RWPE2 (cell line): Measurements from ENCODE around the gene PIK3C2A.

Experiments used
- ATAC-seq: fragments of 200-7000 bp; cut with Tn5 transposase; 3 replicates; pipeline ENCODE4 v1.9.1; 2021; ENCODE audit warnings: low read depth
- DNase-seq: peaks from one replicate; pipeline ENCODE4 v3.0.0-alpha.2; 2020; ENCODE audit warnings: low spot score
- H3K27ac ChIP-seq: fragments of 450-650 bp; 2 replicates; pipeline ENCODE4 v1.5.1; 2017; ENCODE audit warnings: mild to moderate bottlenecking; ENCODE audit not compliant: poor library complexity, severe bottlenecking
- H3K27me3 ChIP-seq: fragments of 250-450 bp; sonication (Bioruptor Pico); 2 replicates; pipeline ENCODE4 v1.5.1; 2021; ENCODE audit warnings: mild to moderate bottlenecking, moderate library complexity; ENCODE audit not compliant: insufficient read depth, poor library complexity, severe bottlenecking
- H3K36me3 ChIP-seq: fragments of 250-450 bp; sonication (Bioruptor Pico); 2 replicates; pipeline ENCODE4 v1.5.1; 2020; ENCODE audit warnings: low read depth, mild to moderate bottlenecking, moderate library complexity
- H3K4me1 ChIP-seq: fragments of 250-450 bp; sonication (Bioruptor Pico); 2 replicates; pipeline ENCODE4 v1.5.1; 2021; ENCODE audit warnings: mild to moderate bottlenecking, moderate library complexity; ENCODE audit not compliant: insufficient read depth, poor library complexity, severe bottlenecking
- H3K4me3 ChIP-seq: fragments of 250-450 bp; sonication (Bioruptor Pico); 2 replicates; pipeline ENCODE4 v1.5.1; 2021; ENCODE audit warnings: mild to moderate bottlenecking, moderate library complexity; ENCODE audit not compliant: severe bottlenecking
- H3K9me3 ChIP-seq: fragments of 250-450 bp; sonication (Bioruptor Pico); 2 replicates; pipeline ENCODE4 v1.5.1; 2021; ENCODE audit warnings: mild to moderate bottlenecking, moderate library complexity; ENCODE audit not compliant: severe bottlenecking
- TF ChIP-seq, protein P1 (sequence below): fragments of 450-650 bp; IDR thresholded peaks from one replicate; pipeline ENCODE4 v1.5.1; 2017; ENCODE audit warnings: mild to moderate bottlenecking, moderate library complexity; ENCODE audit not compliant: poor library complexity, severe bottlenecking

PIK3C2A gene

DNA sequence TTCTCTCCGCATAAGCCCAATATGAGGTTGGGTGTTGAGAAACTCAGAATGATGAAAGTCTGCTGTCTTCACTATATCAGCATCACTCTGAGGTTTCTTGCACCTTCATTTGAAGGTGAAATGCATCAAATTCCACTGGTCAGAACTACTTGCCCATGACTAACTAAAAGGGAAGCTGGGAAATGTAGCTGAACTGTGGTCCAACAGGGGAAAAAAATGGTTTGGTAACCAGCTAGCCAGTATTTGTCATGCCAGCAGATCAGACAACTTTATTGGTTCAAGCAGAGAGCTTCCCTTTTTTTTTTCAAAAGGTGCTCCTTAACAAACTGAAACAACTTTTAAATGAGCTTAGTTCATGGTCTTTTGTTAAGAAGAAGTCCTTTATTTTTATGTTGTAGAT lies 14.2 kb upstream of the PIK3C2A start:
- no peak for DNase-seq
- H3K4me1 ChIP-seq = no peaks in the 10 kb centered on the region

DNA sequence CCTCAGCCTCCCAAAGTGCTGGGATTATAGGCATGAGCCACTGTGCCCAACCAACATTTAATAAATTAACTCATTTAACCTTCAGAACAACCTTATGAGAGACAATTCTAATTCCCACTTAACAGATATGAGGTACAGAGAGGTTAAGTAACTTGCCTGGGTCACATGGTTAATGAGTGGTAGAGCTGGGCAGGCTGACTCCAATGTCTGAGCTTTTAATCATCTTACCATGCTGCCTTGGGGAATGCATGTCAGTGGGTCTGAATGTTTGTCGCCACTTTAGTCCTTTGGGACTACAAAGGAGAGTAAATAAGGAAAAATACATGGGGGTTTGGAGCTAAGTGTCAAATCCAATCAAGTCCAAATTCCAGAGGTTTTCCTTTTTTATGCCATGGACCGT lies 11.2 kb upstream of the PIK3C2A start:
- Histone ChIP-seq H3K9me3 (no peaks in the 10 kb centered on the region), H3K36me3 (no peaks in the 10 kb centered on the region), H3K27ac (no peak overlapping the region), H3K4me1 (no peaks in the 10 kb centered on the region), H3K4me3 (no peak overlapping the region), H3K27me3 (no peaks in the 10 kb centered on the region)
- TF ChIP-seq, protein P1, sequence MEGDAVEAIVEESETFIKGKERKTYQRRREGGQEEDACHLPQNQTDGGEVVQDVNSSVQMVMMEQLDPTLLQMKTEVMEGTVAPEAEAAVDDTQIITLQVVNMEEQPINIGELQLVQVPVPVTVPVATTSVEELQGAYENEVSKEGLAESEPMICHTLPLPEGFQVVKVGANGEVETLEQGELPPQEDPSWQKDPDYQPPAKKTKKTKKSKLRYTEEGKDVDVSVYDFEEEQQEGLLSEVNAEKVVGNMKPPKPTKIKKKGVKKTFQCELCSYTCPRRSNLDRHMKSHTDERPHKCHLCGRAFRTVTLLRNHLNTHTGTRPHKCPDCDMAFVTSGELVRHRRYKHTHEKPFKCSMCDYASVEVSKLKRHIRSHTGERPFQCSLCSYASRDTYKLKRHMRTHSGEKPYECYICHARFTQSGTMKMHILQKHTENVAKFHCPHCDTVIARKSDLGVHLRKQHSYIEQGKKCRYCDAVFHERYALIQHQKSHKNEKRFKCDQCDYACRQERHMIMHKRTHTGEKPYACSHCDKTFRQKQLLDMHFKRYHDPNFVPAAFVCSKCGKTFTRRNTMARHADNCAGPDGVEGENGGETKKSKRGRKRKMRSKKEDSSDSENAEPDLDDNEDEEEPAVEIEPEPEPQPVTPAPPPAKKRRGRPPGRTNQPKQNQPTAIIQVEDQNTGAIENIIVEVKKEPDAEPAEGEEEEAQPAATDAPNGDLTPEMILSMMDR = no peak
- DNase-seq = no peak
- no peak; the same call in 2 of the 3 replicates for ATAC-seq

More for the DNA sequence above, 14.2 kb upstream of the PIK3C2A start:
- Histone ChIP-seq H3K36me3 (no peaks in the 10 kb centered on the region), H3K27me3 (no peaks in the 10 kb centered on the region), H3K27ac (no peak overlapping the region), H3K4me3 (no peak overlapping the region), H3K9me3 (no peaks in the 10 kb centered on the region)
- TF ChIP-seq, protein P1 = no peak
- ATAC-seq = no peak

DNA sequence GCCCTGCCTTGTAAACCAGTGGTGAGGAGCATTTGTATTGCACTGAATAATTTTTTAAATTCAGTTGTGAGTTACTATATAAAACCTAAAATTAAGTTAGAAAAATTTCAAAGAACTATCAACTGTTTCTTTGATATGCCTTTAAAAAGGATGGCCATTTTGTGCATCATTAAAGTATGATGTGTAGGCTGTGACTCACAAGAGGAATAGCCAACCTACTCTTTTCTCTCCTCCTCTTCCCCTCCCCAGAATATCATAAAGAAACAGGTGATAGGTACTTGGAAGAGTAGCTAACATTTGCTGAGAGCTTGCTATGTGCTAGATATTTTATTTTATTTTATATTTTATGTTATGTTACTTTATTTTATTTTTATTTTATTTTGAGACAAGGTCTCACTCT lies 10.6 kb upstream of the PIK3C2A start:
- TF ChIP-seq, protein P1 = no peak
- ATAC-seq (peak; percentile 42; the same call in 1 of the 3 replicates), DNase-seq (no peak)
- no peaks in the 10 kb centered on the region for H3K4me1 ChIP-seq
- no peak overlapping the region for H3K4me3 ChIP-seq
- no peaks in the 10 kb centered on the region for H3K9me3 ChIP-seq
- H3K36me3 ChIP-seq = no peaks in the 10 kb centered on the region
- H3K27ac ChIP-seq = no peak overlapping the region
- no peaks in the 10 kb centered on the region for H3K27me3 ChIP-seq

DNA sequence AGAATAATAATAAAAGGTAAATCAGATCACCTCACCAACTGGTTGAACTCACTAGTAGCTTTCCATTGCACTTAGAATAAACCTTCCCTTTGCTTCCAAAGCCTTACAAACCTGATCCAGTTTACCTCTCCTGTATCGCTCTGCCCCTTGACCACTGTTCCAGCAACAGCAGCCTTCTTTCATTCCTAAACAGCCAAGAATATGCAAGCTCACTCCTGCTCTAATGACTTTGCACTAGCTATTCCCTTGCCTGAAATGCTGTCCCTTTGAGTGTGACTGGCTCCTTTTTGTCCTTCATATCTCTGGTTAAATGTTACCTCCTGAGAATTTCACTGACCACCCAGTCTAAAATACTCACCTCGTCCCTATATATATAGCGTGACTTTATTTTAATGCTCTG lies 9.6 kb upstream of the PIK3C2A start:
- no peak overlapping the region for H3K4me3 ChIP-seq
- H3K4me1 ChIP-seq = no peaks in the 10 kb centered on the region
- no peaks in the 10 kb centered on the region for H3K36me3 ChIP-seq
- H3K27me3 ChIP-seq = no peaks in the 10 kb centered on the region
- H3K9me3 ChIP-seq = no peaks in the 10 kb centered on the region
- DNase-seq (no peak), ATAC-seq (no peak)
- TF ChIP-seq, protein P1 = no peak
- H3K27ac ChIP-seq = no peak overlapping the region

DNA sequence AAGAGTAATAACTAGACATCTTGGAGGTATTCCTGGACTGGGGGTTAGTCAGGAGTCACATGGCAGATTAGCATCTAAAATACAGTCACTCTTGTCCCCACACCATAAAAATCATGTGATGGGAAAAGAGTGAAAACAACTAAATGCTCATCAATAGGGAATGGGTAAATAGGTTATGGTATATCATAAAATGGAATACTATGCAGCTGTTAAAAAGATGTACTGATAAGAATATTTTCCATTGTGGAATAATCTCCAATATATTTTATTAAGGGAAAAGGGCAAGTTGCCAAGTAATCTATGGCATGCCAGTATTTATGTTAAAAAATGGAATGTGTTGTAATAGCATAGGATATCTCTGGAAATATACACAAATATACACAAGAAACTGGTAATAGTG lies 6.6 kb upstream of the PIK3C2A start:
- Histone ChIP-seq H3K27me3 (no peaks in the 10 kb centered on the region), H3K27ac (no peak overlapping the region), H3K9me3 (no peaks in the 10 kb centered on the region), H3K4me3 (no peak overlapping the region), H3K4me1 (peaks cover 7% of the 10 kb centered on the region), H3K36me3 (no peaks in the 10 kb centered on the region)
- DNase-seq (no peak), ATAC-seq (no peak)
- TF ChIP-seq, protein P1 = no peak
